ENCODE results near the gene NKTR.
A peak's percentile ranks its signal among the peaks of the same experiment; 100 is the strongest.
"Not testable (repeated sequence)": the region's sequence is repeated elsewhere in the genome, so short reads cannot be mapped to it uniquely, and the experiment has no call there.

NKTR gene

DNA sequence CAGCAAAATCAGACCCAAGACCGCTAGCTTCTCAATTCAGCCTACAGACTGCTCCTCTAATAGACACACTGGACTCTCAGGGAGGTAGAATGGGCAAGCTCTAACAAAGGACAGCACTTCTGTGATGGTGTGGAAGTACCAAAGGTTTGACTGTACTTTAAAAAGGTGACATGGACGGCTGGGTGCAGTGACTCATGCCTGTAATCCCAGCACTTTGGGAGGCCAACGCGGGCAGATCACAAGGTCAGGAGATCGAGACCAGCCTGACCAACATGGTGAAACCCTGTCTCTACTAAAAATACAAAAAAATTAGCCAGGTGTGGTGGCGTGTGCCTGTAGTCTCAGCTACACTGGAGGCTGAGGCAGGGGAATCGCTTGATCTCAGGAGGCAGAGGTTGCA is 3.4 kb upstream of the NKTR start:
- DNase-seq = not testable (repeated sequence)

DNA sequence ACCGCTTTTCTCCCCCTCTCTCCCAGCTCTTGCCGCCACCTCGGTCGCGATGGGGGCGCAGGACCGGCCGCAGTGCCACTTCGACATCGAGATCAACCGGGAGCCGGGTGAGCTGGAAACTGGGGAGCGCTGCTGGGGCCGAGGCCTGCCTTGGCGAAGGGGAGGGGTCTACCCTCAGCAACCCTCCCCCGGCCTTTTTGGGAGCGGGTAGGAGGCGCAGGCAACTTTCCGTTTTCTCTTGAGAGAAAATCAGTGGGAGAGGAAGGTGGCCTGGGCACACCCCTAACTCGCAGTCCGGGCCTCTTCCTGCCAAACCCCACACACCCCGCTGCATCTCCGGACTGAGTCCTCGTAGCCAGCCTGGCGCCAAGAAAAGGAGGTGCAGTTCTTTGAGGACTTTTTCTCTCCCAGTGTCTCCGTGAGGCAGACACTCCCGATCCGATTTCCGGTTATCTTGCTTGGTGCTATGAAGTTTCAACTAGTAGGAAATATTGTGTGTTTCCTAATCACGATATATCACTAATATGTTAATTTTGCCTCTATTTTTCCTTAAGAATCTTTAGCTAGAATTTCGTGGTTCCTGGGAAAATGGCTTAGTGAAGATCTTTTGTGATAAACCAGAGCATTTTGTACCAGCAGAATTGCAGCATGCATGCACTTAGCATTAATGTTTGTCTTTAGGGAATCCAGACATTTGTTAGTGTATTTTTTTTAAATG is 631 bp downstream of the NKTR start:
- DNase-seq = no peak

DNA sequence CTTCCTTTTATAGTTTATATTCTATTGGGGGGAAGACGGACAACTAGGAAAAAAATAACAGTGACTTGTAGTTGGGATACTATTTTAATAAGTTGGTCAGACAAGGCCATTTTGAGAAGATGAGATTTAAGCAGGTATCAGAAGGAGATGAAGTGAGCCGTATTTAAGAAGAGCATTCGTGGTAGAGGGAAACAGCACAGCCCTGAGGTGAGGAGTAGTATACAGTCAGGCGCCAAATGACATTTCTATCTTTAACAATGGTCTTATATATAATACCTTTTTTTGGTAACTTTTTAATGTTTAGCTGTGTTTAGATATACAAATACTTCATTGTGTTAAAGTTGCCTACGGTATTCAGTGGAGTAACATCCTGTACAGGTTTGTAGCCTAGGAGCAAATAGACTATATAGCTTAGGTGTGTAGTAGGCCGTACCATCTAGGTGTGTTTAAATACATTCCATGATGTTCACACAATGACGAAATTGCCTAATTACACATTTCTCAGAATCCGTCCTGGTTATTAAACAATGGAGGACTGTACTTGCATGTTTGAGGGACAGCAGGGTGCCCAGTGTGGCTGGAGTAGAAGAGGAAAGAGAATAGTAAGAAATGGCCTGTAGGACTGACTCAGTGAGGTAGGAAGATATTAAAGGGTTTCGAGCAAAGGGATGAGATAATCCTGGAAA is 1.6 kb downstream of the NKTR start:
- DNase-seq = no peak

DNA sequence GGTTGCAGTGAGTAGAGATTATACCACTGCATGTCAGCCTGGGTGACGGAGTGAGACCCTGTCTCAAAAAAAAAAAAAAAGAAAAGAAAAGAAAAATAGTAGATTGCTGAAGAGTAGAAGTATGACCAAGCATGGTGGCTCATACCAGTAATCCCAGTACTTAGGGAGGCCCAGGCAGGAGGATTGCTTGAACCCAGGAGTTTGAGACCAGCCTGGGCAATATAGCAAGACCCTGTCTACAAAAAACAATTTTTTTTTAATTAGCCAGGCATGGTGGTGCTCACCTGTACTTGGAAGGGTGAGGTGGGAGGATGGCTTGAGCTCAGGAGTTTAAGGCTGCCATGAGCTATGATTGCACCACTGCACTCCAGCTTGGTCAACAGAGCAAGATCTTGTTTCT is 2.5 kb downstream of the NKTR start:
- no peak for DNase-seq

DNA sequence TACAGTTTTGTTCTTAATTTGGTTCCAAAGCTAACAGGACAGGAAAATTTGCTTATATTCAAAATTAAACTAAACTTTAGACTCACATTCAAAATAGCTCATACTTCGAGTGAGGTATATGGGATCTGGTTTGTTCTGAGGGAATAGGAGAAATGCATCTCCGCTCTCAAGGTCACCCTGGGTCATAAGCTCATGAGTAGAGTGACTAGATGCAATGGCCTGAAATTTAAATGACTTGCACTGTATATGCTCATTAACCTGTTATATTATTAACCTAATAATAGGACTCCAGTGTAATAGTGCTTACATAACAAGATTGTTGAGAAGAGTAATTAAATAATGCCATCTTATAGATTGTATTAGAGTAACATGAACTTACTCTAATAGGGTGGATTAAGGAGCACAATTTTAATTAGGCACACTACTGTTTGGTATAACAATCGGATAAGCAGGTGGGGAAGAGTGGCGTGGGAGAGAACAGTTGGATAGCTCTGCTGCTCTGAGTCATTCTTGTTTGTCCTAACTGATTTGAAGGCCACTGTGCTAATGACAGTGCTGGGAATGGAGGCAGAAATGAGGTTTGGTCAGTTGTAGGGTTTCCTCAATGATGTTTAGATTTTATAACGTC is 5.2 kb downstream of the NKTR start:
- no peak for DNase-seq

DNA sequence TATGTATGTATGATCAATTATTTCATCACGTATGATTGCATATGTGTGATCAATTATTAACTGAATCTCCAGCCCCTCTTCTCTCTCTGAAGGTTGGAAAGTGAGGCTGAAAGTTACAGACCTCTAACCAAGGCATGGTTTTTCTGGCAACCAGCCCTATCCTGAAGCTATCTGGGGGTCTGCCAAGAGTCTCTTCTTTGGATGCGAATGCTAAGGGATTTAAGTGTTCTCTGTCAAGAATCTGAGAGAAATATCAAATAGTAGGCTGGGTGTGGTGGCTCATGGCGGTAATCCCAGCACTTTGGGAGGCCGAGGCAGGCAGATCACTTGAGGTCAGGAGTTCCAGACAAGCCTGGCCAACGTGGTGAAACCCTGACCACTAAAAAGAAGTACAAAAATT is 8.1 kb downstream of the NKTR start:
- peak; percentile 52 for DNase-seq

DNA sequence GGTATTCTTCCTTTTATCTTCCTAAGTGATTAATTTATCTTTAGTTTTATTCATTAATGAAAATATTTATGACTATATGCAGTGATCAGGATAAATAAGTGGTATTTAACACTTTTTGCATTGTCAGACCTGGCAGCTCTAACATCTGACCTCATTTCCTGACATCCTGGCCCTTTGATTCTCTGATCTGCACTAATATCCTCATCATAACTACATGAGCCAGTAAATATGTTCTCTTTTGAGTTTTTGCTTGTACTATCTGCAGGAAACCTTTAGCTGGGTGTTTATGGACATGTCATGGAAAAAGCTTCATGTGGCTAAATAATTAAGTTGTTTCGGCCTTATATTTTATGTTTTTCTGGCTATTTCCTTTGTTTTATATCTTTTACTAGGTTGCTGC is 10.5 kb downstream of the NKTR start:
- DNase-seq = no peak

DNA sequence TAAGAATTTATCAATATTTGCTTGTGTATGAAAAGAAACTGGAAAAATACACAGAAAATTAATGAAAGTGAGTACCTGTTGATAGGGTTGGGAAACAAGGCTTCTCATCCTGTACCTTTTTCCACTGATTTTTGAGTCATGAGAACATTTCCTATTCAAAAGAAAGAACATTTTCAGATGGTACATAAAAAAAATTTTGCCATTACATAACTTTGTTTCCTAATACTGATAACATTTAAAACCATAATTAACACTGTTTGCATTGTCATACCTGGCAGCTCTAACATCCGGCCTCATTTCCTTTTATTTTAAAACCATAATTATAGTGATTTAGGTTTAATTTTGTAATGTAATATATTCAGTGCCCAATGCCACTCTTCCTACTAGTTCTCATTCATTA is 11.7 kb downstream of the NKTR start:
- no peak for DNase-seq

DNA sequence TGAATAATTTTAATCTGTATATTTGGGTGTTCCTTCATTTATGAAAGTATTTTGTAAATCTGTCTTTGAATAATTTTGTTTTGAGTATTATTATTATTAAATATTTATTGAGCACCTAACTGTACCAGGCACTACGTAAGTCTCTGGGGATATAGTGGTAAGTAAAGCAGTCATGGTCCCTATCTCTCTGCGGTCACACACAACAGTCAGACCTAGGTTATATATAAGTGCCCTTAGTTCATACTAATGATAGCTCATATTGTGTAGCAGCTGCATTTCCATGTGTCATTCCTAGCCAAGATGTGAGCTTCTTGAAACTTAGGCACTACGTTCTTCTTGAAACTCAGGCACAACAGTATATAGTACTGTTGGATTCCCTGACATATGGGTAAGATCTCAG is 12.4 kb downstream of the NKTR start:
- DNase-seq = no peak

DNA sequence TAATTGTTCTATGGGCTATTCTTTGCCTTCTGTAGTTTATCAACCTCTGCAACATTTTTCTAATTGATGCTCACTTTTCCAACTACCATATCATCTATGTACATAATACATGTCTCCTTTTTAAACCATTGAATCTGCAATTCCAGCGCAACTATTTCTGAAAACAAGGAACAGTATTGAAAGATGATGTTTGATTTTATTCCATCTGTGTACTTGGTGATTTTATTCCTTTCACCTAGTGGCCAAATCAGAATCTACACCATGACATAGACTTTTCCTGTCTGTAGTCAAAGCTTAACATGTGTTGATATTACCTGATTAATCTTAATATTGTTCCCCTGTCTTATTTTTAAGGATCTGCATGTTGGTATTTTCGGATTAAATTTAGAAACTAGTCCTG is 13.0 kb downstream of the NKTR start:
- DNase-seq = no peak

DNA sequence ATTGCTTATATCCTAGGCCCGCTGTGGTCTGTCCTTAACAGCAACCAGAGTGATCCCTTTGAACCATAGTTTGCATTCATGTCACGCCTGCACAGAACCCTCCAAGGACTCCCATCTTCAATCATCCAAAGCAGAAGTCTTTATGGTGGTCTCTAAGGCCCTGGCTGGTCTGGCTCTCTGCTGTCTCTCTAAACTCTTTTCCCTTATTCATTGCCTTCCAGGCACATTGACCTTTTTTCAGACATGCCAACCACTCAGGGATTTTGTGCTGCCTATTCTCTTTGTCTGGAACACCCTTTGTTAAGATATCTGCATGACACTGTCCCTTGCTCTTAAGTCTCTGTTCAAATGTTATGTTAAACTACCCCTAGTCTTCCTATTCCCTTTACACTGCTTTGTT is 31.1 kb downstream of the NKTR start:
- DNase-seq = no peak

DNA sequence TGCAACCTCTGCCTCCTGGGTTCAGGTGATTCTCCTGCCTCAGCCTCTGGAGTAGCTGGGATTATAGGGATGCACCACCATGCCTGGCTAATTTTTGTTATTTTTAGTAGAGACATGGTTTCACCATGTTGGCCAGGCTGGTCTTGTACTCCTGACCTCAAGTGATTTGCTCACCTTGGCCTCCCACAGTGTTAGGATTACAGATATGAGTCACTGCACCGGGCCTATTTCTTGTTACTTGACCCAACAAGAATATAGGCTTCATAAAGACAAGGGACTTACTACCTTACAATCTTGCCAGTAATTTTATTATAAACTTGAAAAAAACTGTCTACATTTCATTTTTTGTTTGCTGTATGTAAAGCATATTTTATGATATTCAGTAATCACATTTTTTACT is 31.7 kb downstream of the NKTR start:
- no peak for DNase-seq

DNA sequence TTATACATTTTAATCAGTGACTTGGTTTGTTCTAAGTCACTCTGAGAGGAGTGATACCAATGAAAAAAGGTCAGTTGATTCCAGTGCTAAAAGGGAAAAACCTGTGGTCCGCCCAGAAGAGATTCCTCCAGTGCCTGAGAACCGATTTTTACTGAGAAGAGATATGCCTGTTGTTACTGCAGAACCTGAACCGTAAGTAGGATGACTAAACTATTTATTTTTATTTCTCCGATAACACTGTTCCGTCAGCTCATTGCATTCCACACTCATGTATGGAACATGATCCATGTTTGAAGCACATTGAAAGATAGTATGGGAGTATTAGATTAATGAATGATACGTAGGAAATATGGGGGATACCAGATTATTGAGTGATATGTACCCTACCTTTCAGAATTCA is 33.1 kb downstream of the NKTR start:
- DNase-seq = no peak

DNA sequence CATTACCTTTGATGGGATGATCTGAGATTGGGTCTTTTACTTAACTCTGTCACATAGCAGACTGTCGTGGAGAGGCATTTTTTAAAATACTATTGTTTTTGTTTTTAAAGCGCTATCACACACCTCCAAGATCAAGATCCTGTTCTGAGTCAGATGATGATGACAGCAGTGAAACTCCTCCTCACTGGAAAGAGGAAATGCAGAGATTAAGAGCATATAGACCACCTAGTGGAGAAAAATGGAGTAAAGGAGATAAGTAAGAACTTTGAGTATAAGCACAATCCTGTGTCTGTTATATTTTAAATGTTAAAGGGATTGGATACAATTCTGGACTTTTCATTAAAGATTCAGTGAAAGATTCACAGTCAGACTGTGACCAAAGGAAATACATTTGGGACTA is 34.6 kb downstream of the NKTR start:
- DNase-seq = no peak

DNA sequence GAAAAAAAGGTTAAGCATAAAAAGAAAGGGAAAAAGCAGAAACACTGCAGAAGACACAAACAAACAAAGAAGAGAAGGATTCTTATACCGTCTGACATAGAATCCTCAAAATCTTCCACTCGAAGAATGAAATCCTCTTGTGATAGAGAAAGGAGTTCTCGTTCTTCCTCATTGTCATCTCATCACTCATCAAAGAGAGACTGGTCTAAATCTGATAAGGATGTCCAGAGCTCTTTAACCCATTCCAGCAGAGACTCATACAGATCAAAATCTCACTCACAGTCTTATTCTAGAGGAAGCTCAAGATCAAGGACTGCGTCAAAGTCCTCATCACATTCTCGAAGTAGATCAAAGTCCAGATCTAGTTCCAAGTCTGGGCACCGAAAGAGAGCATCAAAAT is 36.5 kb downstream of the NKTR start:
- no peak for DNase-seq

DNA sequence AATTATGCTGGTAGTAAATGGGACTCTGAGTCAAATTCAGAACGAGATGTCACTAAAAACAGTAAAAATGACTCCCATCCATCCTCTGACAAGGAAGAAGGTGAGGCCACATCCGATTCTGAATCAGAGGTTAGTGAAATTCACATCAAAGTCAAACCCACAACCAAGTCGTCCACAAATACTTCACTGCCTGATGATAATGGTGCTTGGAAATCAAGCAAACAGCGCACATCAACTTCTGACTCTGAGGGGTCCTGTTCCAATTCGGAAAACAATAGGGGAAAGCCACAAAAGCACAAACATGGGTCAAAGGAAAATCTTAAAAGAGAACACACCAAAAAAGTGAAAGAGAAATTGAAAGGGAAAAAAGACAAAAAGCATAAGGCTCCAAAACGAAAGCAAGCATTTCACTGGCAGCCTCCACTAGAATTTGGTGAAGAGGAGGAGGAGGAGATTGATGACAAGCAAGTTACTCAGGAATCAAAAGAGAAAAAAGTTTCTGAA is 37.9 kb downstream of the NKTR start:
- no peak for DNase-seq

DNA sequence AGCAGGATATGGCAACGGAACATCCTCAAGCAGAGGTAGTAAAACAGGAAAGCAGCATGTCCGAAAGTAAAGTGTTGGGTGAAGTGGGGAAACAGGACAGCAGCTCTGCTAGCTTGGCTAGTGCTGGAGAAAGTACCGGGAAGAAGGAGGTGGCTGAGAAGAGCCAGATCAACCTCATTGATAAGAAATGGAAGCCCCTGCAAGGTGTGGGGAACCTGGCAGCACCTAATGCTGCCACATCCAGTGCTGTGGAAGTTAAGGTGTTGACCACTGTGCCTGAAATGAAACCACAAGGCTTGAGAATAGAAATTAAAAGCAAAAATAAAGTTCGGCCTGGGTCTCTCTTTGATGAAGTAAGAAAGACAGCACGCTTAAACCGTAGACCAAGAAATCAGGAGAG is 38.7 kb downstream of the NKTR start:
- no peak for DNase-seq

DNA sequence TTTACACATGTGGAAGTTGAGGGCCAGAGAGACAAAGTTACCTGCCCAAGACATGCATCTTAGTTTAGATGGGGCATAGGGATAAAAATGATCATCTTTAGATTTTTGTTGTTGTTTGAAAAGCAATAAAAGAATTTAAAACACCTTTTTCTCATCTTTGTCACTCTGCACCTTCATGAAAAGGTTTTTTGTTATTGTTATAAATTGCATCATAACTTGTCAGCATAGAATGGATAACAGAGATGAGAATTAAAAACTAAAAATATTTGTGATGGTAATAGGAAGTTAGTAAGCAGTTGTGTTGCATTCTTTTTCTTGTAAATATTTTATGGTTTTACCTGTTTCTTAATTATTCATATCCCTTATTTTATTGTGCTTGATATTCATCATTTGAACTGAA is 39.6 kb downstream of the NKTR start:
- no peak for DNase-seq

DNA sequence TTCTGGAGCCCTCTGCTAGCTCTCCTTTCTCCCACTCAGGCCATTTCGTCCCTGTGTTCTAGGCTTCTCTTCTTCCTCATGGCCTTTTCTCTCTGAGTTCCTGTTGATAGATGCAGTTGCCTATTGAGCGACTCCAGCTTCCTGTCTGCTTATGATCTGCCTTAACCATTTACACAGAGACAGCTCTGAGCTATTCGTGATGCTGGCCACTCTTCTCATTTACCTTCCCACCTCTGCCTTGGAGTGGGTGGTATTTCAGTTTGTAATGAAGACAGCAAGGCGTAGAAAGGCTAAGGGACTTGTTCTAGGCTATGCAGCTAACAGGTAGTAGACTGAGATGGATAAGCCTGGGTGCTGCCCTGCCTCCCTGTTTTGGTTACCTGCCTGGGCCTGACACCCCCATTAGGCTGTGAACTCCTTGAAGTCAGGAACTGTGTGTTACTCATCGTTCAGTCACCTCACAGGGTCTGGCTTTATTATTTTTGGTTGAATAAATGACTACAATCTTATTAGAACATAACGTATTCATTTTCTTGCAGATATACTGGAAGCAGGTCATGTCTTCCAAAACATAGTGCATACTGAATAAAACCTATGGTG is 40.4 kb downstream of the NKTR start:
- DNase-seq = no peak

DNA sequence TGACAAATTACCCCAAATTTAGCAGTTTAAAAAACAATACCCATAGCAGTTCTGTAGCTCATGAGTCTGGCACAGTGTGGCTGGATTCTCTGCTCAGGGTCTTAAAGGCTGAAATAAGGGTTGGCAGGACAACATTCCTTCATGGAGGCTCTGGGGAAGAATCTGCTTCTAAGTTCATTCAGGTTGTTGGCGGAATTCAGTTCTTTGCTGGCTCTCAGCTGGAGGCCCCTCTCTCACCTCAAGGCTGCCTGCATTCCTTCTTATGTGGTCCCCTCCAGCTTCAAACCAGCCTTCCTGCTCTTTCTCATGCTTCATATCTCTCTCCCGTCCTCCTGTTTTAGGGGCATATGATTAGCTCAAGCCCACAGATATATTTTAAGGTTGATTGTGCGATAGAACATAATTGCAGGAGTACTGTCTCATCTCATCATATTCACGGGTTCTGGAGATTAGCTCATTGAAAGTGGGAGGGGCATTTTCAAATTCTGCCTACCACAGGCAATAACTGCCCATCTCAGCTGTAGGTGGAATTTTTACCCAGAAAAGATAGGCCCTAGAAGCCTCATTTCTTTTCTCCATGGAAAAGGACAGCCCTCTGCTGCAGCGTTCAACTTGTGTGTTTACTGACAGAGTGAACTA is 47.5 kb downstream of the NKTR start:
- DNase-seq = no peak

DNA sequence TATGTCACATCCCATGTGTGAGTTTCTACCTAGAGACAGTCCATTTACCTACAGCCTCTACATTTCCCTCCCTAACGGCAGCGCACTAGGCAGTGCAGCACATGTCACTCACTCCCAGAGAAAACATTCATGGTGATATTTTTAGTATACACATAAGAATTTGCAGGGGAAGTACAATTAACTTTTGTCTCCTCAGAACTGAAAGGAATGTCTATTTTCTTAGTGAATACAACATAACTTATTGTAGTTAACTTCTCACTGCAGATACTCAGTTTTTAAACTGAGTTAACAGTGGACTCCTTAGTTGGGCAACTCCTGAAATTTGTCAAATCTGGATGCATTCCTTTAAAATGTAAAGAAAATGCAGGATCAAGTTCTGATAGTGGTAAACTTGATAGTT is 48.5 kb downstream of the NKTR start:
- DNase-seq = no peak

DNA sequence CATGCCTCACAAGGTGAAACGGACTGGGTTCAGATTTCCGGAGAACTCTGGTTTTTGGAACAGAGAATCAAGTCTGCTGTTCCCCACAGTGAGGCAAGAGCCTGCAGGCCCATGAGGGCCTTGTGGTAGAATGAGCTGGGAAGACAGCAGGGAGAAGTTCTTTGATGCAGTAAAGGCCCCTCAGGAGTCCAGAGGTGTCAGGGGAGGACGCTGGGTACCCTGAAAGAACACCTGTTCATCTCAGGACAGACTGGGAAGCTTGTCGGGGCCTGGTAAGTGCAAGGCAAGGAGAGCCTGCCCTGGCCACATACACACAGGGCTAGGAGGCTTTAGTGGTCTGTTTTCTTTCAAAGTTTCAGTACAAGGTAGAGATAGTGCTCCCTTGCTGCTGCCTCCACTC is 49.3 kb downstream of the NKTR start:
- DNase-seq = no peak

Measured in left hindlimb (tissue), 1 donor.